Activated B cell treated with CpG ODN at 0.5 μM for 24 hours (primary cell): ENCODE measurements around the gene SOX18. TPM values are rescaled to one million over a fixed set of nuclear protein-coding genes. Genes with fewer than 3 reads are reported as not detected.

Experiments
- ATAC-seq: fragments of 200-7000 bp; cut with Tn5 transposase; one replicate; pipeline ENCODE4 v1.10.0; 2021; ENCODE audit warnings: low read depth, mild to moderate bottlenecking, moderate library complexity
- CTCF ChIA-PET: fragments of 350-600 bp; sonication (Branson Sonifier 250); formaldehyde crosslinking; loops from one replicate; lab custom pipeline; 2021; ENCODE audit warnings: antibody characterized with exemption; lab: Charles Lee
- POLR2A ChIA-PET: fragments of 350-600 bp; sonication (Branson Sonifier 250); formaldehyde crosslinking; loops from one replicate; lab custom pipeline; 2021; ENCODE audit warnings: antibody characterized with exemption; lab: Charles Lee
- DNase-seq: peaks from one replicate; pipeline ENCODE4 v3.0.0; 2022
- H3K27ac Mint-ChIP-seq: one replicate; pipeline ENCODE4 v1.8.0; 2020; ENCODE audit warnings: mixed read lengths
- H3K27me3 Mint-ChIP-seq: one replicate; pipeline ENCODE4 v1.8.0; 2021; ENCODE audit warnings: mixed read lengths
- H3K36me3 Mint-ChIP-seq: one replicate; pipeline ENCODE4 v1.8.0; 2021; ENCODE audit warnings: low read depth, mixed read lengths
- H3K4me1 Mint-ChIP-seq: one replicate; pipeline ENCODE4 v1.8.0; 2021; ENCODE audit warnings: mixed read lengths
- H3K4me3 Mint-ChIP-seq: one replicate; pipeline ENCODE4 v1.8.0; 2020; ENCODE audit warnings: mild to moderate bottlenecking, mixed read lengths
- H3K9me3 Mint-ChIP-seq: one replicate; pipeline ENCODE4 v1.8.0; 2020; ENCODE audit warnings: mixed read lengths
- CTCF ChIP-seq: fragments of 200-600 bp; IDR thresholded peaks from one replicate; pipeline ENCODE4 v1.8.0; 2022; ENCODE audit warnings: antibody characterized with exemption, mild to moderate bottlenecking
- intact Hi-C: fragments of 100-400 bp; cut with micrococcal nuclease; formaldehyde crosslinking; loops from one replicate; pipeline ENCODE4 v1.15.1; 2024
- total RNA-seq: library from RNA; stranded (reverse); gene quantifications from 2 replicates; pipeline ENCODE4 v1.2.3, GENCODE V29; 2022

SOX18 gene
- total RNA-seq, 1 donor from 2014 or later: not detected

GRCh38 chr20:64031822-64032314, 17.6 kb downstream of the SOX18 start:
- H3K36me3 Mint-ChIP-seq: peaks cover 73% of the 10 kb centered on the region
- H3K27ac Mint-ChIP-seq: no peak overlapping the region
- CTCF ChIA-PET: no interaction called here
- no peak for TF ChIP-seq CTCF
- H3K9me3 Mint-ChIP-seq: no peaks in the 10 kb centered on the region
- H3K27me3 Mint-ChIP-seq: no peaks in the 10 kb centered on the region
- no peak overlapping the region for H3K4me3 Mint-ChIP-seq
- H3K4me1 Mint-ChIP-seq: peaks cover 2% of the 10 kb centered on the region
- DNase-seq (no peak), ATAC-seq (no peak)
- POLR2A ChIA-PET: no interaction called here
- intact Hi-C loops: no loop called here

GRCh38 chr20:64030371-64031134, 18.9 kb downstream of the SOX18 start:
- ChIA-PET CTCF (no interaction called here), POLR2A (no interaction called here)
- Mint-ChIP-seq H3K27ac (no peak overlapping the region), H3K4me3 (no peak overlapping the region), H3K27me3 (no peaks in the 10 kb centered on the region), H3K36me3 (peaks cover 86% of the 10 kb centered on the region), H3K4me1 (peaks cover 2% of the 10 kb centered on the region), H3K9me3 (no peaks in the 10 kb centered on the region)
- ATAC-seq (no peak), DNase-seq (no peak)
- no peak for TF ChIP-seq CTCF
- intact Hi-C loops: no loop called here

DNA sequence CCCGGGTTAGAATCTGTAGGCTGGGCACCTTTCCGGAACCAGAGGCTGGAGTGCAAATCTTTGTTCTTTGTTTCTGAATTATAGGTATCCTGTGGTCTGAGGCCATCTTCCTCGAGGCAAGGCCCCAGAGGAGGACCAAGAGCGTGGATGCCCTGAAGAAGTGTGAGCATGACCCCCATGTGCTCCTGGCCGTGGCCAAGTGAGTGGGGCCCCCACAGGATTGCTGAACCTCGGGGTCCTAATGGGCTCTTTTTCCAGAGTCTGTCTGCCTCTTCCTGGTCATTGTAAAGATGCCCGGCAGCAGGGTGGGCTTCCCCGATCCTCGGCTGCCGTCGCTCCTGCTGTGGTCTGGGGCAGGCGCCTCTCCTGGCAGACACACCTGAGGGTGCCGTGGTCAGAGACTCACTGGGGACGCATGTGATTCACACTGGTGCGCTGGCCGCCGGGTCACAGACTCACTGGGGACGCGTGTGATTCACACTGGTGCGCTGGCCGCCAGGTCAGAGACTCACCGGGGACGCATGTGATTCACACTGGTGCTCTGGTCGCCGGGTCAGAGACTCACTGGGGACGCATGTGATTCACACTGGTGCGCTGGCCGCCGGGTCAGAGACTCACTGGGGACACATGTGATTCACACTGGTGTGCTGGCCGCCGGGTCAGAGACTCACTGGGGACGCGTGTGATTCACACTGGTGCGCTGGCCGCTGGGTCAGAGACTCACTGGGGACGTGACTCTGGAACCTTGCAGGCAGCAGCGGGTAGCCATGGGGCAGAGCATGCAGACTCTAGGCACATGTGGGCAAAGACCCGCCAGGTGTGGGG, 19.9 kb downstream of the SOX18 start:
- TF ChIP-seq CTCF: no peak
- no peak for DNase-seq
- no peak overlapping the region for H3K4me3 Mint-ChIP-seq
- H3K27ac Mint-ChIP-seq: no peak overlapping the region
- no peaks in the 10 kb centered on the region for H3K9me3 Mint-ChIP-seq
- peaks cover 91% of the 10 kb centered on the region for H3K36me3 Mint-ChIP-seq
- intact Hi-C loops: no loop called here
- ATAC-seq: no peak
- CTCF ChIA-PET: no interaction called here
- POLR2A ChIA-PET: no interaction called here
- no peaks in the 10 kb centered on the region for H3K27me3 Mint-ChIP-seq
- no peaks in the 10 kb centered on the region for H3K4me1 Mint-ChIP-seq

DNA sequence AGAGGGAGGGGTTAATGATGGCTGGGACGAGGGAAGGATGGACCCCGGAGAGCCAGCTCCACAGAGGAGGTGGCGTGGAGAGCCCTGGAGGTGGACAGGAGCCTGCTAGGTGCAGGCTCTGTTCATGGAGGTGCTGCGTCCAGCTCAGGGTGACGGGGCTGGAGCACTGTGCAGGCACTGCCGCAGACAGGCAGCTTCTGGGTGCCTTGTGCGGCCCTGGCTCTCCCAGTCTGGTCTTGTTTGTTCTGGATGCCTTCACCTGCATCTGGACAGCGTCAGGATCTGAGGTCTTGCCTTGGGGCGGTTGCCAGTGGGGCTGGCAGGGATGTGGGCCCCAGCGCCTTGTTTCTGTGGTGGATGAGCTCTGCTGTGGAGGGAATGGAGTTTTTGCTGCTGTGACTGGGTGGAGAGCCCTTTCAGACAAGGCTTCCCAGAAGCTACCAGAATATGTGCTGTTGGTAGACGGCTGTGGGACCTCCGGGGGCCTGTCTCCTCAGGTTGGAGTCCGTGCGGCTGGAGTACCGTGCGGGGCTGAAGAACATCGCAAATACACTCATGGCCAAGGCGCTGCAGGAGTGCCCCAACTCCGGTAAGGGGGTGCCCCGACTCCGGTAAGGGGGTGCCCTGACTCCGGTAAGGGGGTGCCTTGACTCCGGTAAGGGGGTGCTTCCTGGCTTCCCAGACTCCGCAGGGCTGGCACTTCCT, 21.3 kb downstream of the SOX18 start:
- POLR2A ChIA-PET: interaction anchor here (1.1 kb wide), 1 partner anchor 10 kb away, joined by 3 read pairs; no protein-coding TSS in a partner anchor
- no peak overlapping the region for H3K27ac Mint-ChIP-seq

More for the DNA sequence above, 21.3 kb downstream of the SOX18 start:
- H3K36me3 Mint-ChIP-seq: peaks cover 91% of the 10 kb centered on the region
- CTCF ChIA-PET: interaction anchor here (0.7 kb wide), 1 partner anchor 25 kb away, joined by 3 read pairs; no protein-coding TSS in a partner anchor
- ATAC-seq: no peak
- H3K27me3 Mint-ChIP-seq: no peaks in the 10 kb centered on the region
- no peaks in the 10 kb centered on the region for H3K9me3 Mint-ChIP-seq
- intact Hi-C loops: no loop called here
- no peak for TF ChIP-seq CTCF
- DNase-seq: no peak
- H3K4me1 Mint-ChIP-seq: no peaks in the 10 kb centered on the region
- no peak overlapping the region for H3K4me3 Mint-ChIP-seq
